Measurements from ENCODE around the gene TMEM59.

The TMEM59 gene

GRCh38 chr1:54052934-54053744 is at the start of gene TMEM59, which contains the start of gene TCEANC2:
TMEM59 (minus strand) TSS chr1:54053204; CDS start chr1:54053188, 16 bp downstream.
TCEANC2 (plus strand) TSS chr1:54053608; CDS start chr1:54054423, 815 bp downstream.
- peak; percentile 98 for DNase-seq (ENCODE audit: low spot score)
- TF ChIP-seq CTCF (IDR thresholded peaks at IDR 0.05; ENCODE audit: poor library complexity, severe bottlenecking) = no peak
- no peaks in the 10 kb centered on the region for H3K27me3 ChIP-seq (ENCODE audit: insufficient read depth, poor library complexity, severe bottlenecking)
- peaks cover 9% of the 10 kb centered on the region for H3K4me1 ChIP-seq (ENCODE audit: insufficient read depth, poor library complexity, severe bottlenecking)
- H3K27ac ChIP-seq (ENCODE audit: poor library complexity, severe bottlenecking) = peak within 1 kb of the TSS; percentile 58
- H3K4me3 ChIP-seq (ENCODE audit: severe bottlenecking) = peak within 1 kb of the TSS; percentile 85
- H3K9me3 ChIP-seq (ENCODE audit: severe bottlenecking) = no peaks in the 10 kb centered on the region
- peak; percentile 93 for ATAC-seq (ENCODE audit: low read depth)
- peaks cover 5% of the 10 kb centered on the region; the same call in 1 of the 2 replicates for H3K36me3 ChIP-seq (ENCODE audit: low read depth)

DNA sequence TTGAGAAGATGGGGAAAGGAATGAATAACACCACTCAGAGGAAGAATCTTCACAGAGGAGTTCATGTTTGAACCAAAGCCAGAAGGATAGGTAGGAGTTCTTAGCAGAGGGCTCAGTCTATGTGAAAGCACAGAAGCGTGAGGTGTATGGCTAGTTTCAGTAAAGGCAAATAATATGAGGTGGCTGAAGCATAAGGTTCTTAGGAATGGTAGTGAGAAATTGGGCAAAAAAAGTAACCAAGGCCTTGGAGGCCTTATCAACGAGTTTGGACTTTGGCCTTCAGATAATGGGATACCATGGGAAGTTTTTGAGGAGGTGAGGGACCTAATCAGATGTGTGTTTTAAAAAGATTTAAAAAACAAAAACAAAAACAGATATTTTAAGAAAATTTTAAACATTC is 47.5 kb upstream of the TMEM59 start:
- no peak for DNase-seq (ENCODE audit: low spot score)
- no peak for TF ChIP-seq CTCF (IDR thresholded peaks at IDR 0.05; ENCODE audit: poor library complexity, severe bottlenecking)
- Histone ChIP-seq H3K4me3 (ENCODE audit: severe bottlenecking) (no peak overlapping the region), H3K27me3 (ENCODE audit: insufficient read depth, poor library complexity, severe bottlenecking) (no peaks in the 10 kb centered on the region), H3K4me1 (ENCODE audit: insufficient read depth, poor library complexity, severe bottlenecking) (no peaks in the 10 kb centered on the region), H3K9me3 (ENCODE audit: severe bottlenecking) (no peaks in the 10 kb centered on the region), H3K27ac (ENCODE audit: poor library complexity, severe bottlenecking) (no peak overlapping the region), H3K36me3 (ENCODE audit: low read depth) (no peaks in the 10 kb centered on the region; the same call in 1 of the 2 replicates)
- ATAC-seq (ENCODE audit: low read depth) = no peak

- Histone ChIP-seq H3K4me3 (ENCODE audit: severe bottlenecking) (no peak overlapping the region), H3K4me1 (ENCODE audit: insufficient read depth, poor library complexity, severe bottlenecking) (no peaks in the 10 kb centered on the region), H3K9me3 (ENCODE audit: severe bottlenecking) (no peaks in the 10 kb centered on the region), H3K27me3 (ENCODE audit: insufficient read depth, poor library complexity, severe bottlenecking) (no peaks in the 10 kb centered on the region), H3K36me3 (ENCODE audit: low read depth) (no peaks in the 10 kb centered on the region; the same call in 1 of the 2 replicates), H3K27ac (ENCODE audit: poor library complexity, severe bottlenecking) (no peak overlapping the region)
- no peak for DNase-seq (ENCODE audit: low spot score)
- no peak for ATAC-seq (ENCODE audit: low read depth)
- no peak for TF ChIP-seq CTCF (IDR thresholded peaks at IDR 0.05; ENCODE audit: poor library complexity, severe bottlenecking)
Observed at GRCh38 chr1:54099061-54099610, 46.1 kb upstream of the TMEM59 start.

GRCh38 chr1:54096877-54097240 is 43.9 kb upstream of the TMEM59 start:
- no peak for ATAC-seq (ENCODE audit: low read depth)
- H3K27ac ChIP-seq (ENCODE audit: poor library complexity, severe bottlenecking) = no peak overlapping the region
- no peak for TF ChIP-seq CTCF (IDR thresholded peaks at IDR 0.05; ENCODE audit: poor library complexity, severe bottlenecking)
- no peaks in the 10 kb centered on the region for H3K9me3 ChIP-seq (ENCODE audit: severe bottlenecking)
- no peak for DNase-seq (ENCODE audit: low spot score)
- H3K27me3 ChIP-seq (ENCODE audit: insufficient read depth, poor library complexity, severe bottlenecking) = no peaks in the 10 kb centered on the region
- H3K4me1 ChIP-seq (ENCODE audit: insufficient read depth, poor library complexity, severe bottlenecking) = no peaks in the 10 kb centered on the region
- no peak overlapping the region for H3K4me3 ChIP-seq (ENCODE audit: severe bottlenecking)
- H3K36me3 ChIP-seq (ENCODE audit: low read depth) = no peaks in the 10 kb centered on the region; the same call in 1 of the 2 replicates
